ENCODE measurements around the gene CEP112.

- TF ChIP-seq POLR2A (IDR thresholded peaks at IDR 0.05; ENCODE audit: low read depth, low read length) (no peak), USF2 (IDR thresholded peaks at IDR 0.05; ENCODE audit: low read depth, low read length) (no peak), CHD1 (IDR thresholded peaks at IDR 0.05; ENCODE audit: low read depth, low read length) (no peak), RAD21 (IDR thresholded peaks at IDR 0.05; ENCODE audit: low read length) (no peak), SMC3 (IDR thresholded peaks at IDR 0.05; ENCODE audit: low read depth, low read length) (no peak), NFE2L2 (IDR thresholded peaks at IDR 0.05; ENCODE audit: low read depth, low read length) (no peak), RFX5 (IDR thresholded peaks at IDR 0.05; ENCODE audit: low read depth, low read length) (no peak), CEBPB (IDR thresholded peaks at IDR 0.05; ENCODE audit: low read depth, low read length) (no peak), MAZ (IDR thresholded peaks at IDR 0.05; ENCODE audit: borderline replicate concordance, low read depth, low read length) (no peak)
- TF ChIP-seq, protein P1, sequence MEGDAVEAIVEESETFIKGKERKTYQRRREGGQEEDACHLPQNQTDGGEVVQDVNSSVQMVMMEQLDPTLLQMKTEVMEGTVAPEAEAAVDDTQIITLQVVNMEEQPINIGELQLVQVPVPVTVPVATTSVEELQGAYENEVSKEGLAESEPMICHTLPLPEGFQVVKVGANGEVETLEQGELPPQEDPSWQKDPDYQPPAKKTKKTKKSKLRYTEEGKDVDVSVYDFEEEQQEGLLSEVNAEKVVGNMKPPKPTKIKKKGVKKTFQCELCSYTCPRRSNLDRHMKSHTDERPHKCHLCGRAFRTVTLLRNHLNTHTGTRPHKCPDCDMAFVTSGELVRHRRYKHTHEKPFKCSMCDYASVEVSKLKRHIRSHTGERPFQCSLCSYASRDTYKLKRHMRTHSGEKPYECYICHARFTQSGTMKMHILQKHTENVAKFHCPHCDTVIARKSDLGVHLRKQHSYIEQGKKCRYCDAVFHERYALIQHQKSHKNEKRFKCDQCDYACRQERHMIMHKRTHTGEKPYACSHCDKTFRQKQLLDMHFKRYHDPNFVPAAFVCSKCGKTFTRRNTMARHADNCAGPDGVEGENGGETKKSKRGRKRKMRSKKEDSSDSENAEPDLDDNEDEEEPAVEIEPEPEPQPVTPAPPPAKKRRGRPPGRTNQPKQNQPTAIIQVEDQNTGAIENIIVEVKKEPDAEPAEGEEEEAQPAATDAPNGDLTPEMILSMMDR (conservative IDR thresholded peaks at IDR 0.05; ENCODE audit: low read depth, low read length) = no peak
These were observed 428.1 kb downstream of the CEP112 start for GRCh38 chr17:65763786-65764185.

Measured in IMR-90 (cell line).